Subcutaneous adipose tissue (tissue), 4 donors: ENCODE data around the gene SDCCAG8. TPM values are rescaled to one million over a fixed set of nuclear protein-coding genes. Genes with fewer than 3 reads are reported as not detected.

Experiments
- CTCF ChIP-seq: fragments of 450-650 bp; IDR thresholded peaks from one replicate; pipeline ENCODE4 v1.5.1; 2016; ENCODE audit warnings: low read depth, mild to moderate bottlenecking, control low read depth, antibody characterized with exemption, moderate library complexity
- total RNA-seq, 4 donors: library from RNA; depleted of rRNA; stranded (reverse); fragments of >200 nt; gene quantifications; one replicate each; pipeline ENCODE4 v1.1.0, GENCODE V29; 2016

The SDCCAG8 gene
- total RNA-seq, 4 donors from 2014 or later: 44.6 to 74.5 (median 51.9) TPM

GRCh38 chr1:243501002-243501401 lies 245.2 kb downstream of the SDCCAG8 start:
- TF ChIP-seq CTCF: no peak

GRCh38 chr1:243503155-243503554 lies 247.3 kb downstream of the SDCCAG8 start:
- no peak for TF ChIP-seq CTCF

GRCh38 chr1:243505986-243506689 lies 250.3 kb downstream of the SDCCAG8 start:
- no peak for TF ChIP-seq CTCF

- TF ChIP-seq CTCF: no peak
Measured at GRCh38 chr1:243507001-243507671, 251.3 kb downstream of the SDCCAG8 start.

GRCh38 chr1:243507672-243508302 lies 251.9 kb downstream of the SDCCAG8 start:
- no peak for TF ChIP-seq CTCF

GRCh38 chr1:243508303-243508713 lies 252.5 kb downstream of the SDCCAG8 start:
- no peak for TF ChIP-seq CTCF

- no peak for TF ChIP-seq CTCF
Measured at GRCh38 chr1:243508943-243509342, 253.1 kb downstream of the SDCCAG8 start.
